NCI-H2029 treated with DMSO at 0.1 percent for 48 hours (cell line): ENCODE measurements around the gene C4BPA.

Experiments used
- DNase-seq: peaks from one replicate; lab custom pipeline; 2025; lab: John Stamatoyannopoulos, UW

Gene C4BPA

DNA sequence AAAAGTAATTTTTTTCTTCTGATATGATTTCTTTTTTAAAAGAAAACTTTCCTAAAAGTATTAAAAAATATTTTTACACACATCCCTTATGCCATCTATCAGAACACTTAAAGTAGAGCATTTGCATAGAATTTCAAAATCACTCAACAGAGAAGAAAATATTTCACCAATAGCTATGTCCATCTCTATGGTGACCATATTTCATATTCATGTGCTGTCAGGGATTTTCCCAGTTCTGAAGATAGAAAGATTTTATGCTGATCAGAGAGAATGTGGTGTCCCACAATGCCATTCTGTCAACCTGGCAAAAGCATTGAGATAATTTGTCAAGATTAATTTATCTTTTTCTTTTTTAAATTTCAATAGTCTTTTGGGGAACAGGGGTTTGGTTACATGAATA, 87.0 kb downstream of the C4BPA start:
- DNase-seq: no peak

DNA sequence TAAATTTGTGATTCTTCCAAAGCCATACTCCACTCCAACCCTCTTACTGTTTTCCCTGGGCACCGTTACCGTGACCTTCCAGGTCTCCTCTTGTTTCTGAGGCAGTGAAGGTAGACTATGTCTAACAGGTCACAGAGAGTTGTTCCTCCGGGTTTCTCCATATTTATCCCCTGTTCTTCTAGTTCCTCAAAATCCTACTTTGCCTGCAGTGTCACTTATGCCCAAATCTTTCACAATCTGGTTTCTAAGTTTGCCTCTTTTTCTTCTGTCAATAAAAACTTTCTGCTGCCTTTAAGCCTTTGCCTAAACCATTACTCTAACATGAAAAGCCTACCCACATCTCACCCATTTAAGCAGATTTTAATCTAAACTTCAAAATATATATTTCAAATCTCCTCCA, 87.7 kb downstream of the C4BPA start:
- no peak for DNase-seq

DNA sequence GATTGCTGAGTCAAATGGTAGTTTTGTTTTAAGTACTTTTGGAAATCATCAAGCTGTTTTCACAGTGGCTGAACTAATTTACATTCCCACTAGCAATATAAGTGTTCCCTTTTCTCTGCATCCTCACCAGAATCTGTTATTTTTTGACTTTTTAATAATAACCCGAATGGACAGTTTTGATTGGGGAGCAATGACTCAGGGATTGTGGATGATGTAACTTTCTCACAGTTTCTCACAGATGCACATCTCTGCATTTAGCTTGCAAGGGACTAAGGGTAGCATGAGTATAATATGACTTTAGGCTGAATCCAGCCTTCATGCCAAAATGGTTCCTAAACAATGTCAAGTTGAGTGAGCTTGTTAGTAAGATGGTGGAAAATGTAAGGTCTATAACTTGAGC, 90.2 kb downstream of the C4BPA start:
- no peak for DNase-seq
